Common myeloid progenitor, CD34-positive (primary cell): Measurements from ENCODE around the gene PAFAH1B1.

Experiments
- CTCF ChIA-PET: fragments of 350-600 bp; sonication (Branson Sonifier 250); formaldehyde crosslinking; loops from one replicate; lab custom pipeline; 2021; ENCODE audit warnings: antibody characterized with exemption; lab: Charles Lee
- POLR2A ChIA-PET: fragments of 350-600 bp; sonication (Branson Sonifier 250); formaldehyde crosslinking; loops from one replicate; lab custom pipeline; 2021; ENCODE audit warnings: antibody characterized with exemption; lab: Charles Lee
- DNase-seq, 3 donors: peaks; one replicate each; pipeline versions ENCODE4 v3.0.0 to v3.0.0-alpha.2; 2013
- H3K27ac ChIP-seq, 2 experiments: 1 replicate in 1 of 2; 2 replicates in 1 of 2; pipeline ENCODE4 v1.7.0; 2013; ENCODE audit warnings: inconsistent platforms in 2 of 2, low read length in 2 of 2, mild to moderate bottlenecking in 2 of 2, low read depth in 1 of 2, moderate library complexity in 1 of 2; ENCODE audit not compliant: severe bottlenecking in 2 of 2, insufficient read depth in 1 of 2, poor library complexity in 1 of 2
- H3K27me3 ChIP-seq, 5 experiments: replicated peaks in 2 of 5; 1 replicate in 3 of 5; 2 replicates in 2 of 5; pipeline versions ENCODE4 v1.6.1 to v1.7.0; 2013; ENCODE audit warnings: low read length in 4 of 5, mild to moderate bottlenecking in 2 of 5, moderate library complexity in 2 of 5, inconsistent platforms in 1 of 5; ENCODE audit not compliant: insufficient read depth in 5 of 5, control insufficient read depth in 4 of 5
- H3K36me3 ChIP-seq, 4 experiments: 1 replicate in 2 of 4; 2 replicates in 2 of 4; pipeline versions ENCODE4 v1.6.1 to v1.7.0; 2013; ENCODE audit warnings: low read length in 3 of 4, control low read depth in 1 of 4, mild to moderate bottlenecking in 1 of 4; ENCODE audit not compliant: control insufficient read depth in 4 of 4, insufficient read depth in 4 of 4
- H3K4me1 ChIP-seq, 4 experiments: 1 replicate in 3 of 4; 2 replicates in 1 of 4; pipeline versions ENCODE4 v1.6.1 to v1.7.1; 2013; ENCODE audit warnings: low read length in 3 of 4, mild to moderate bottlenecking in 3 of 4, control low read depth in 1 of 4, inconsistent platforms in 1 of 4, moderate library complexity in 1 of 4; ENCODE audit not compliant: control insufficient read depth in 4 of 4, insufficient read depth in 4 of 4; ENCODE audit errors: control extremely low read depth in 1 of 4
- H3K4me3 ChIP-seq, 7 experiments: 1 replicate in 4 of 7; 2 replicates in 3 of 7; pipeline versions ENCODE4 v1.5.1 to v1.7.0; 2013; ENCODE audit warnings: mild to moderate bottlenecking in 7 of 7, low read length in 6 of 7, moderate library complexity in 6 of 7, inconsistent platforms in 2 of 7, low read depth in 2 of 7, control low read depth in 1 of 7; ENCODE audit not compliant: insufficient read depth in 4 of 7, control insufficient read depth in 1 of 7; ENCODE audit errors: extremely low read depth in 1 of 7
- H3K9me3 ChIP-seq, 5 experiments: 1 replicate in 4 of 5; 2 replicates in 1 of 5; pipeline versions ENCODE4 v1.6.1 to v1.7.1; 2013; ENCODE audit warnings: low read length in 4 of 5, mild to moderate bottlenecking in 2 of 5, inconsistent platforms in 1 of 5, low read depth in 1 of 5, moderate library complexity in 1 of 5; ENCODE audit not compliant: control insufficient read depth in 4 of 5, insufficient read depth in 2 of 5; ENCODE audit errors: control extremely low read depth in 1 of 5
- WGBS: methylation state at CpG from one replicate; pipeline ENCODE4 v1.1.5; 2013; ENCODE audit not compliant: insufficient coverage; 5-methylcytosine and 5-hydroxymethylcytosine counted together

PAFAH1B1 gene

GRCh38 chr17:2634361-2634960 lies 41.0 kb downstream of the PAFAH1B1 start:
- Histone ChIP-seq H3K27me3 (no peaks in the 10 kb centered on the region), H3K27ac (no peak overlapping the region), H3K4me3 (no peak overlapping the region), H3K9me3 (no peaks in the 10 kb centered on the region), H3K4me1 (no peaks in the 10 kb centered on the region), H3K36me3 (peaks cover 4 to 31% (median 7%) of the 10 kb centered on the region in 4 experiments)
- 99% methylated on average over 9 of the region's 9 CpGs for WGBS
- DNase-seq = no peak
- ChIA-PET POLR2A (no interaction called here), CTCF (no interaction called here)

- H3K4me1 ChIP-seq = no peaks in the 10 kb centered on the region
- no peaks in the 10 kb centered on the region for H3K27me3 ChIP-seq
- DNase-seq = no peak
- POLR2A ChIA-PET = no interaction called here
- peaks cover 4 to 32% (median 9%) of the 10 kb centered on the region in 4 experiments for H3K36me3 ChIP-seq
- no peaks in the 10 kb centered on the region for H3K9me3 ChIP-seq
- H3K4me3 ChIP-seq = no peak overlapping the region
- H3K27ac ChIP-seq = no peak overlapping the region
- CTCF ChIA-PET = no interaction called here
- WGBS = 100% methylated on average over 2 of the region's 3 CpGs
Measured at GRCh38 chr17:2635241-2635640, 41.8 kb downstream of the PAFAH1B1 start.

GRCh38 chr17:2635675-2636074 lies 42.2 kb downstream of the PAFAH1B1 start:
- Histone ChIP-seq H3K9me3 (no peaks in the 10 kb centered on the region), H3K4me1 (no peaks in the 10 kb centered on the region), H3K27ac (no peak overlapping the region), H3K4me3 (no peak overlapping the region), H3K27me3 (no peaks in the 10 kb centered on the region), H3K36me3 (peaks cover 4 to 35% (median 9%) of the 10 kb centered on the region in 4 experiments)
- ChIA-PET POLR2A (interaction anchor here (0.6 kb wide), 1 partner anchor 1075 kb away, joined by 5 read pairs; no protein-coding TSS in a partner anchor), CTCF (no interaction called here)
- WGBS = 100% methylated on average over 1 of the region's 2 CpGs
- no peak for DNase-seq

- 97% methylated on average over 13 of the region's 13 CpGs for WGBS
- H3K4me3 ChIP-seq = no peak overlapping the region
- H3K27me3 ChIP-seq = no peaks in the 10 kb centered on the region
- H3K4me1 ChIP-seq = no peaks in the 10 kb centered on the region
- DNase-seq = no peak
- no peaks in the 10 kb centered on the region for H3K9me3 ChIP-seq
- POLR2A ChIA-PET = interaction anchor here (0.6 to 0.9 kb wide), 2 partner anchors 43 to 1074 kb away, joined by 3 to 5 read pairs; partner anchors contain the start of gene PAFAH1B1
- CTCF ChIA-PET = no interaction called here
- H3K36me3 ChIP-seq = peaks cover 4 to 39% (median 10%) of the 10 kb centered on the region in 4 experiments
- no peak overlapping the region for H3K27ac ChIP-seq
Measured at GRCh38 chr17:2636169-2636930, 42.9 kb downstream of the PAFAH1B1 start.

DNA sequence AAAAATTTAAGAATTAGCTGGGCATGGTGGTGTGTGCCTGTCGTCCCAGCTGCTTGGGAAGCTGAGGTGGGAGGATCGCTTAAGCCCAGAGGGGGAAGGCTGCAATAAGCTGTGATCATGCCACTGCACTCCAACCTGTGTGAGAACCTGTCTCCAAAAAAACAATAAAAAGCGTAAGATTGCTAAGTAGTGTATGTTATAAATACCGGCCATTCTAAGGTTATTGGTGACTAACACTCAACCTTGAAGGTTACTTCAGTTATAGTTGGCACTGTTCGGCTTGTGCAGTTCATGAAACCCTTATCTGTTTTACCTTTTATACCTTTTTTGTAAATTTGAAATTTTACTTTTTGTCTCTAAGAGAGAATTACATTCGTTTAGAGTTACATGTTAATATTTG lies 44.0 kb downstream of the PAFAH1B1 start:
- H3K4me3 ChIP-seq = no peak overlapping the region
- H3K4me1 ChIP-seq = no peaks in the 10 kb centered on the region
- no peaks in the 10 kb centered on the region for H3K9me3 ChIP-seq
- H3K27me3 ChIP-seq = no peaks in the 10 kb centered on the region
- DNase-seq = no peak
- ChIA-PET POLR2A (interaction anchor here (0.9 kb wide), 1 partner anchor 44 kb away, joined by 3 read pairs; the partner anchor contains the start of gene PAFAH1B1), CTCF (no interaction called here)
- no peak overlapping the region for H3K27ac ChIP-seq
- H3K36me3 ChIP-seq = peaks cover 8 to 47% (median 16%) of the 10 kb centered on the region in 4 experiments
- WGBS = 92% methylated on average over 2 of the region's 6 CpGs

DNA sequence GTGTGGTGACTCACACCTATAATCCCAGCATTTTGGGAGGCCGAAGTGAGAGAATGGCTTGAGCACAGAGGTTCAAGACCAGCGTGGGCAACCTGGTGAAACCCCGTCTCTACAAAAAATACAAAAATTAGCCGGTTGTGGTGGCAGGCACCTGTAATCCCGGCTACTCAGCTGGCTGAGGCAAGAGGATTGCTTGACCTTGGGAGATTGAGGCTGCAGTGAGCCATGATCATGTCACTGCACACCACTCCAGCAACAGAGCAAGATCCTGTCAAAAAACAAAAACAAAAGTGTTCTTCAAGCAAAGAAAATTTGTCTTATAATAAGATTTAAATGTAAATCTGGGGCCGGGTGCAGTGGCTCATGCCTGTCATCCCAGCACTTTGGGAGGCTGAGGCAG lies 51.5 kb downstream of the PAFAH1B1 start:
- Histone ChIP-seq H3K4me3 (no peak overlapping the region), H3K27ac (no peak overlapping the region), H3K4me1 (no peaks in the 10 kb centered on the region), H3K9me3 (no peaks in the 10 kb centered on the region), H3K27me3 (no peaks in the 10 kb centered on the region), H3K36me3 (peaks cover 10 to 31% (median 20%) of the 10 kb centered on the region in 4 experiments)
- DNase-seq = no peak
- ChIA-PET CTCF (no interaction called here), POLR2A (no interaction called here)
- WGBS = 86% methylated on average over 2 of the region's 6 CpGs

- Histone ChIP-seq H3K4me3 (no peak overlapping the region), H3K4me1 (no peaks in the 10 kb centered on the region), H3K27ac (no peak overlapping the region), H3K36me3 (peaks cover 3 to 29% (median 20%) of the 10 kb centered on the region in 4 experiments), H3K27me3 (no peaks in the 10 kb centered on the region), H3K9me3 (no peaks in the 10 kb centered on the region)
- CTCF ChIA-PET = no interaction called here
- peak in 2 of 3 donors; percentile 47 for DNase-seq
- WGBS = 69% methylated on average over 5 of the region's 6 CpGs
- POLR2A ChIA-PET = no interaction called here
Measured at GRCh38 chr17:2647957-2648356, 54.5 kb downstream of the PAFAH1B1 start.
